Fibroblast of lung (primary cell): Measurements from ENCODE around the gene ZNF22. TPM values are rescaled to one million over a fixed set of nuclear protein-coding genes. Genes with fewer than 3 reads are reported as not detected.

Experiments used
- DNase-seq, 2 donors: peaks; one replicate each; pipeline versions ENCODE4 v3.0.0 to v3.0.0-alpha.2; 2010; ENCODE audit warnings: low read depth in 2 of 2
- H2AFZ ChIP-seq: 2 replicates; pipeline ENCODE4 v1.5.1; 2012; ENCODE audit warnings: low read length, control low read depth, inconsistent platforms
- H3K27ac ChIP-seq: 2 replicates; pipeline ENCODE4 v1.5.1; 2011; ENCODE audit warnings: low read length, control low read depth; ENCODE audit not compliant: insufficient read depth
- H3K27me3 ChIP-seq: 2 replicates; pipeline ENCODE4 v1.5.1; 2011; ENCODE audit warnings: mild to moderate bottlenecking, low read length; ENCODE audit not compliant: control insufficient read depth, insufficient read depth
- H3K36me3 ChIP-seq: 2 replicates; pipeline ENCODE4 v1.5.1; 2011; ENCODE audit warnings: low read length; ENCODE audit not compliant: control insufficient read depth, insufficient read depth
- H3K4me1 ChIP-seq: 2 replicates; pipeline ENCODE4 v1.5.1; 2011; ENCODE audit warnings: low read length; ENCODE audit not compliant: control insufficient read depth, insufficient read depth; ENCODE audit errors: extremely low read depth
- H3K4me2 ChIP-seq: 2 replicates; pipeline ENCODE4 v1.5.1; 2011; ENCODE audit warnings: low read length, control low read depth; ENCODE audit not compliant: insufficient read depth; ENCODE audit errors: extremely low read depth
- H3K4me3 ChIP-seq, 4 experiments: fragments of 200-600 bp in 1 of 4; sonication (generic) in 1 of 4; replicated peaks in 1 of 4; 2 replicates each; pipeline ENCODE4 v1.5.1; 2011 to 2016; ENCODE audit warnings: low read length in 4 of 4, low read depth in 3 of 4, mild to moderate bottlenecking in 3 of 4, control low read depth in 2 of 4, inconsistent platforms in 1 of 4, mixed read lengths in 1 of 4; ENCODE audit not compliant: insufficient read depth in 1 of 4; ENCODE audit errors: control extremely low read depth in 1 of 4
- H3K79me2 ChIP-seq: 2 replicates; pipeline ENCODE4 v1.5.1; 2012; ENCODE audit warnings: mild to moderate bottlenecking, low read length, inconsistent platforms; ENCODE audit not compliant: control insufficient read depth, insufficient read depth
- H3K9ac ChIP-seq: 2 replicates; pipeline ENCODE4 v1.5.1; 2011; ENCODE audit warnings: mild to moderate bottlenecking, low read length, control low read depth; ENCODE audit not compliant: insufficient read depth
- H3K9me3 ChIP-seq: 2 replicates; pipeline ENCODE4 v1.5.1; 2012; ENCODE audit warnings: low read depth, low read length; ENCODE audit not compliant: control insufficient read depth, insufficient read depth
- H4K20me1 ChIP-seq: 2 replicates; pipeline ENCODE4 v1.5.1; 2011; ENCODE audit warnings: low read length; ENCODE audit not compliant: control insufficient read depth, insufficient read depth; ENCODE audit errors: extremely low read depth
- EZH2 ChIP-seq: IDR thresholded peaks from 2 replicates; pipeline ENCODE4 v1.5.1; 2012; ENCODE audit warnings: low read length, control low read depth, mild to moderate bottlenecking; ENCODE audit errors: missing control alignments
- polyA plus RNA-seq, 2 donors: library from polyadenylated mRNA; depleted of rRNA in 1 of 2; stranded (reverse) in 1 of 2; unstranded in 1 of 2; fragments of >200 nt; gene quantifications; 2 replicates each; pipeline ENCODE4 v1.2.1, GENCODE V29; 2011 to 2012; ENCODE audit warnings: missing spikeins in 1 of 2
- total RNA-seq: library from RNA; depleted of rRNA; stranded (reverse); fragments of >200 nt; gene quantifications from 2 replicates; pipeline ENCODE4 v1.2.1, GENCODE V29; 2014
- TF ChIP-seq, protein P1 (sequence below), 2 donors: IDR thresholded peaks in 1 of 2; conservative IDR thresholded peaks in 1 of 2; 1 replicate in 1 of 2; 2 replicates in 1 of 2; pipeline ENCODE4 v1.5.1; 2011 to 2012; ENCODE audit warnings: low read length in 2 of 2, control low read depth in 1 of 2, inconsistent platforms in 1 of 2, low read depth in 1 of 2, mild to moderate bottlenecking in 1 of 2

The ZNF22 gene
- total and polyA plus RNA-seq, 2 donors (not counting 1 experiment from before 2014, with no cell fraction given) = 16.0 to 23.0 TPM

- Histone ChIP-seq H3K27ac (no peak overlapping the region), H3K4me3 (no peak overlapping the region), H3K4me1 (peaks cover 3% of the 10 kb centered on the region), H3K9me3 (no peaks in the 10 kb centered on the region), H4K20me1 (no peaks in the 10 kb centered on the region), H3K4me2 (no peak overlapping the region), H2AFZ (no peak overlapping the region), H3K9ac (no peak overlapping the region), H3K79me2 (no peaks in the 10 kb centered on the region), H3K27me3 (no peaks in the 10 kb centered on the region), H3K36me3 (no peaks in the 10 kb centered on the region)
- TF ChIP-seq, protein P1, sequence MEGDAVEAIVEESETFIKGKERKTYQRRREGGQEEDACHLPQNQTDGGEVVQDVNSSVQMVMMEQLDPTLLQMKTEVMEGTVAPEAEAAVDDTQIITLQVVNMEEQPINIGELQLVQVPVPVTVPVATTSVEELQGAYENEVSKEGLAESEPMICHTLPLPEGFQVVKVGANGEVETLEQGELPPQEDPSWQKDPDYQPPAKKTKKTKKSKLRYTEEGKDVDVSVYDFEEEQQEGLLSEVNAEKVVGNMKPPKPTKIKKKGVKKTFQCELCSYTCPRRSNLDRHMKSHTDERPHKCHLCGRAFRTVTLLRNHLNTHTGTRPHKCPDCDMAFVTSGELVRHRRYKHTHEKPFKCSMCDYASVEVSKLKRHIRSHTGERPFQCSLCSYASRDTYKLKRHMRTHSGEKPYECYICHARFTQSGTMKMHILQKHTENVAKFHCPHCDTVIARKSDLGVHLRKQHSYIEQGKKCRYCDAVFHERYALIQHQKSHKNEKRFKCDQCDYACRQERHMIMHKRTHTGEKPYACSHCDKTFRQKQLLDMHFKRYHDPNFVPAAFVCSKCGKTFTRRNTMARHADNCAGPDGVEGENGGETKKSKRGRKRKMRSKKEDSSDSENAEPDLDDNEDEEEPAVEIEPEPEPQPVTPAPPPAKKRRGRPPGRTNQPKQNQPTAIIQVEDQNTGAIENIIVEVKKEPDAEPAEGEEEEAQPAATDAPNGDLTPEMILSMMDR (conservative IDR thresholded peaks at IDR 0.05 in 1 of 2, IDR thresholded peaks at IDR 0.05 in 1 of 2; ENCODE audit: low read depth in 1 of 2, low read length in 2 of 2) = no peak
- TF ChIP-seq EZH2 = no peak
- no peak for DNase-seq
Observed at GRCh38 chr10:44969854-44970253, 30.9 kb upstream of the ZNF22 start.

GRCh38 chr10:44970812-44971395 is 29.8 kb upstream of the ZNF22 start:
- peaks cover 4% of the 10 kb centered on the region for H3K4me1 ChIP-seq
- no peak for DNase-seq

DNA sequence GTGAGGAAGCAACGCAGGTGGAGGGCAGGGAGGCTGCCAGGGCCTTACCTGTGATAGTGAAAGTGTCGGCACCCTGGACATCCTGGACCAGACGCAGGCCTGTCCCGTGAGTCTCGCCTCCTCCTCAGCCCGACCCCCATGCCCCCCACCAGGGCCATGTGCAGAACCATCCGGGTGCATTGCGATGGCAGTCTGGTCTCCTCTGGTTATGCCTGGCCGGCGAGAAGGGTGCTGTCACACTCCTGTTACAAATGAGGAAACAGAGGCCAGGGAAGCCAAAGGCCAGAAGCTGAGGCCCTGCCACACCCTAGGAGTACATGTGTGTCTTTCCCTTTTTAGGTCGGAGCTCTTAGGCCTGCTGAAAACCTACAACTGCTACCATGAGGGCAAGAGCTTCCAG is 29.3 kb upstream of the ZNF22 start:
- Histone ChIP-seq H3K27me3 (no peaks in the 10 kb centered on the region), H3K4me3 (no peak overlapping the region), H3K4me1 (peaks cover 4% of the 10 kb centered on the region), H3K27ac (no peak overlapping the region), H3K4me2 (no peak overlapping the region), H3K9ac (no peak overlapping the region), H4K20me1 (no peaks in the 10 kb centered on the region), H2AFZ (no peak overlapping the region), H3K9me3 (no peaks in the 10 kb centered on the region), H3K36me3 (no peaks in the 10 kb centered on the region), H3K79me2 (no peaks in the 10 kb centered on the region)
- no peak for DNase-seq
- TF ChIP-seq, protein P1 (conservative IDR thresholded peaks at IDR 0.05 in 1 of 2, IDR thresholded peaks at IDR 0.05 in 1 of 2; ENCODE audit: low read depth in 1 of 2, low read length in 2 of 2) = no peak
- no peak for TF ChIP-seq EZH2

More at GRCh38 chr10:44970812-44971395, 29.8 kb upstream of the ZNF22 start:
- H3K79me2 ChIP-seq = no peaks in the 10 kb centered on the region
- H2AFZ ChIP-seq = no peak overlapping the region
- no peaks in the 10 kb centered on the region for H4K20me1 ChIP-seq
- no peaks in the 10 kb centered on the region for H3K36me3 ChIP-seq
- H3K27me3 ChIP-seq = no peaks in the 10 kb centered on the region
- no peak overlapping the region for H3K9ac ChIP-seq
- H3K4me3 ChIP-seq = no peak overlapping the region
- H3K27ac ChIP-seq = no peak overlapping the region
- no peak overlapping the region for H3K4me2 ChIP-seq
- TF ChIP-seq EZH2 = no peak
- TF ChIP-seq, protein P1 (conservative IDR thresholded peaks at IDR 0.05 in 1 of 2, IDR thresholded peaks at IDR 0.05 in 1 of 2; ENCODE audit: low read depth in 1 of 2, low read length in 2 of 2) = no peak
- H3K9me3 ChIP-seq = no peaks in the 10 kb centered on the region
